ENCODE measurements around the gene C11orf71.

DNA sequence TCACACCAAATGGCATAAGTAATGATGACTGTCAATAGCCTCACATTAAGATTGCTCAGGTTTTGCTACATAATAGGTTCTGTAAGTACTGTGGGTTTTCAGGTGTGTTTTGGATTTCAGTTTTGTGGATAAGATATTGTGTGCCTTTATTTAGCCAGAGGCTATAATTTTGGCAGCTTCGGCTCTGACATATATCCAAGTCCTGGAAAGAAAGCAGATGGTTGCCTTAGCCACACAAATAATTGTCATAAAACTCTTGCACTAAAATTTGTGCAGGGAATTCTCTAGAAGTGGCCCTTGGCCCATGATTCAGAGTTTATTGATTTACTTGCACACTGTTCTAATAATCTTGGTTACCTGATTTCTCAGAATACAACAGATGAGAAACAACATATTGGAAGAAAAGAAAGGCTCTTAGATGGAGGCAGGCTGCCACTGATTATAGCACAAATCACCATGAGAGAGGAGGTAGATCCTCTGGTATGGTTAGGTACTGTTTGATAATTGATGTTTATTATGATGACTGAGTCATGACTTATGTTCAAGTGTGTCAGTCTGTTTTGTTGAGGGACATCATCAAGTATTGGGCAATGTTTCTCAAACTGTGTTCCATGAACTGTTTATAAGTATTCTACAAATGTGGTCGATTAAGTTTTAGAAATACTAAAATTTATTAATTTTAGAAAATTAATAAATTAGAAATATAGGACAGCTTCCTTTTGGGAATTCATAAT, 48.6 kb upstream of the C11orf71 start:
- no peak for TF ChIP-seq CTCF (IDR thresholded peaks at IDR 0.05; ENCODE audit: low read length)
- no peak for TF ChIP-seq EZH2 (IDR thresholded peaks at IDR 0.05; ENCODE audit: borderline replicate concordance, low read length)

Data from OCI-LY1 (cell line).